NB4 (cell line): ENCODE measurements around the gene MRNIP.

Experiments
- POLR2A ChIP-seq: IDR thresholded peaks from 2 replicates; pipeline ENCODE4 v1.6.1; 2011; ENCODE audit warnings: mild to moderate bottlenecking; ENCODE audit not compliant: insufficient read length; ENCODE audit errors: extremely low read depth
- TF ChIP-seq, protein P1 (sequence below): IDR thresholded peaks from one replicate; pipeline ENCODE4 v1.5.1; 2012; ENCODE audit warnings: low read depth, low read length

DNA sequence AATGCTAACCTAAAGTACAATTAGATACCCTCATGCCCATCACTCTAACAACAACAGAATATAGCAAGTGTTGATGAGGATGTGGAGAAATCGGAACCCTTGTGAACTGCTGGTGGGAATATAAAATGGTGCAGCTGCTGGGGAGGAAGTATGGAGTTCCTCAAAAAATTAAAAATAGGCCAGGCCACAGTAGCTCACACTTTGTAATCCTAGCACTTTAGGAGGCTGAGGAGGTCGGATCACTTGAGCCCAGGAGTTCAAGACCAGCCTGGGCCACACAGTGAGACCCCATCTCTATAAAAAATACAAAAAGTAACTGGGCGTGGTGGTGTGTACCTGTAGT is 18.0 kb upstream of the MRNIP start:
- TF ChIP-seq, protein P1, sequence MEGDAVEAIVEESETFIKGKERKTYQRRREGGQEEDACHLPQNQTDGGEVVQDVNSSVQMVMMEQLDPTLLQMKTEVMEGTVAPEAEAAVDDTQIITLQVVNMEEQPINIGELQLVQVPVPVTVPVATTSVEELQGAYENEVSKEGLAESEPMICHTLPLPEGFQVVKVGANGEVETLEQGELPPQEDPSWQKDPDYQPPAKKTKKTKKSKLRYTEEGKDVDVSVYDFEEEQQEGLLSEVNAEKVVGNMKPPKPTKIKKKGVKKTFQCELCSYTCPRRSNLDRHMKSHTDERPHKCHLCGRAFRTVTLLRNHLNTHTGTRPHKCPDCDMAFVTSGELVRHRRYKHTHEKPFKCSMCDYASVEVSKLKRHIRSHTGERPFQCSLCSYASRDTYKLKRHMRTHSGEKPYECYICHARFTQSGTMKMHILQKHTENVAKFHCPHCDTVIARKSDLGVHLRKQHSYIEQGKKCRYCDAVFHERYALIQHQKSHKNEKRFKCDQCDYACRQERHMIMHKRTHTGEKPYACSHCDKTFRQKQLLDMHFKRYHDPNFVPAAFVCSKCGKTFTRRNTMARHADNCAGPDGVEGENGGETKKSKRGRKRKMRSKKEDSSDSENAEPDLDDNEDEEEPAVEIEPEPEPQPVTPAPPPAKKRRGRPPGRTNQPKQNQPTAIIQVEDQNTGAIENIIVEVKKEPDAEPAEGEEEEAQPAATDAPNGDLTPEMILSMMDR = no peak
- no peak for TF ChIP-seq POLR2A
